ENCODE results near the gene TEX36. TPM values are rescaled to one million over a fixed set of nuclear protein-coding genes. Genes with fewer than 3 reads are reported as not detected.

Gene TEX36
- total RNA-seq, 2 donors from 2014 or later, result not detected

DNA sequence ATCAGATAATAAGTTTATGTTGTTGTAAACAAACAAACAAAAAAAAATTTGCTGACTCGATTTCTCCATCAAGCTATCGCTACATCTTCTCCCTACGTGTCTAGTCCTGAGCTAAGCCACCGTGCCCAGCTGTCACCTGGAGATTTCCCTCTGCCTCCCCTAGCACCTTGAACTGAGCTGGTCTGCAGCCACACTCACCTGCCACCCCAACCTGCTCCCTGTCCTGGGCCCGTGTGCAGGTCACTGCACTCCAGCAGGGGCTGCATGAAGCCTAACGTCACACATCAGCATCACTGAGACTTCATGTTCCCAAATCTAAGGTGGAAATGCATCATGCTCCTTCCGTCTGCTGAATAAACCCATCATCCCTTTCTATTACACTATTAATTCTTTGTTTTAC is 44.4 kb downstream of the TEX36 start:
- no peaks in the 10 kb centered on the region for H3K4me1 ChIP-seq (ENCODE audit: control insufficient read depth in 1 of 2, low read depth in 2 of 2)
- no peaks in the 10 kb centered on the region for H3K36me3 ChIP-seq
- no peak overlapping the region for H3K4me3 ChIP-seq
- no peaks in the 10 kb centered on the region for H3K27me3 ChIP-seq (replicated peaks; ENCODE audit: insufficient read depth)
- no peak for DNase-seq (ENCODE audit: low spot score)
- H3K9me3 ChIP-seq, result no peaks in the 10 kb centered on the region
- no peak for ATAC-seq (ENCODE audit: insufficient number of reproducible peaks, low FRiP score, low read depth)
- TF ChIP-seq, protein P1, sequence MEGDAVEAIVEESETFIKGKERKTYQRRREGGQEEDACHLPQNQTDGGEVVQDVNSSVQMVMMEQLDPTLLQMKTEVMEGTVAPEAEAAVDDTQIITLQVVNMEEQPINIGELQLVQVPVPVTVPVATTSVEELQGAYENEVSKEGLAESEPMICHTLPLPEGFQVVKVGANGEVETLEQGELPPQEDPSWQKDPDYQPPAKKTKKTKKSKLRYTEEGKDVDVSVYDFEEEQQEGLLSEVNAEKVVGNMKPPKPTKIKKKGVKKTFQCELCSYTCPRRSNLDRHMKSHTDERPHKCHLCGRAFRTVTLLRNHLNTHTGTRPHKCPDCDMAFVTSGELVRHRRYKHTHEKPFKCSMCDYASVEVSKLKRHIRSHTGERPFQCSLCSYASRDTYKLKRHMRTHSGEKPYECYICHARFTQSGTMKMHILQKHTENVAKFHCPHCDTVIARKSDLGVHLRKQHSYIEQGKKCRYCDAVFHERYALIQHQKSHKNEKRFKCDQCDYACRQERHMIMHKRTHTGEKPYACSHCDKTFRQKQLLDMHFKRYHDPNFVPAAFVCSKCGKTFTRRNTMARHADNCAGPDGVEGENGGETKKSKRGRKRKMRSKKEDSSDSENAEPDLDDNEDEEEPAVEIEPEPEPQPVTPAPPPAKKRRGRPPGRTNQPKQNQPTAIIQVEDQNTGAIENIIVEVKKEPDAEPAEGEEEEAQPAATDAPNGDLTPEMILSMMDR (IDR thresholded peaks at IDR 0.05), result no peak
- no peak overlapping the region for H3K27ac ChIP-seq

DNA sequence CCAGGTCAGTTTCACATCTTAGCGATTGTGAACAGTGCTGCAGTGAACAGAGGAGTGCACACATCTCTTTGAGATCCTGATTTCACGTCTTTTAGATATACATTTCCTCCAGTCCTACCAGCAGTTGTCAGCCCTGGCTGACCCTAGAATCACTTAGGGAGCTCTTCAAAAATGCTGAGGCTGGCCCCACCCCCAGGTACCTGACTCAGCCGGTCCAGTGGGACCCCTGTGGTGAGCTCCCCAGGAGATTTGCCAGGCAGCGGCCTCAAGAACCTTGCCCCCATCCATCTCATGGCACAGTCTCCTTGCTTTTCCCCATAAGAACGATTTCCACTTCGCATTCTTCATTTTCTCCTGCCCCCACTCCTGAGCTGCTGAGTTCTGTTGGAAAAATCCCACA is 45.5 kb downstream of the TEX36 start:
- no peak for ATAC-seq (ENCODE audit: insufficient number of reproducible peaks, low FRiP score, low read depth)
- Histone ChIP-seq H3K27me3 (replicated peaks; ENCODE audit: insufficient read depth) (no peaks in the 10 kb centered on the region), H3K4me1 (ENCODE audit: control insufficient read depth in 1 of 2, low read depth in 2 of 2) (no peaks in the 10 kb centered on the region), H3K9me3 (no peaks in the 10 kb centered on the region), H3K4me3 (no peak overlapping the region), H3K27ac (no peak overlapping the region), H3K36me3 (no peaks in the 10 kb centered on the region)
- no peak for DNase-seq (ENCODE audit: low spot score)
- TF ChIP-seq, protein P1 (IDR thresholded peaks at IDR 0.05), result no peak

DNA sequence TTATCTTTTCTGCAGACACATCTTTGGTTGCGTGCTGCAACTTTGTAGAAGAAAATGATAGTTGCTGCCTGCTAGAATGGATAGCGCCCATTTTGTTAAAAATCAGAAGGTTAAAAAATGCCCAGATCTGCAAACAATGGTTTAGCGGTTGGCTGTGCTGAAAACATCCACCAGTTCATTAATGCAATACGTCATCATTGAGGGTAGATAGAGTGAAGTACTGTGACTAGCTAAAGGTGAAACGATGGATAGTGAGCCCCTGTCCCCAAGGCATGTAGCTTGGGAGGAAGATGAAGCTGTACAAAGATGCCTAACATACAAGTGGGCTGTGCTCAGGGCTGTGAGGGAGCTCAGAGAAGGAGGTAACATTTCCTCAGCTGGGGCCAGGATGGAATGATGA is 48.4 kb downstream of the TEX36 start:
- Histone ChIP-seq H3K27me3 (replicated peaks; ENCODE audit: insufficient read depth) (no peaks in the 10 kb centered on the region), H3K36me3 (no peaks in the 10 kb centered on the region), H3K27ac (no peak overlapping the region), H3K9me3 (no peaks in the 10 kb centered on the region), H3K4me3 (no peak overlapping the region), H3K4me1 (ENCODE audit: control insufficient read depth in 1 of 2, low read depth in 2 of 2) (no peaks in the 10 kb centered on the region)
- DNase-seq (ENCODE audit: low spot score) (no peak), ATAC-seq (ENCODE audit: insufficient number of reproducible peaks, low FRiP score, low read depth) (no peak)
- TF ChIP-seq, protein P1 (IDR thresholded peaks at IDR 0.05), result no peak

DNA sequence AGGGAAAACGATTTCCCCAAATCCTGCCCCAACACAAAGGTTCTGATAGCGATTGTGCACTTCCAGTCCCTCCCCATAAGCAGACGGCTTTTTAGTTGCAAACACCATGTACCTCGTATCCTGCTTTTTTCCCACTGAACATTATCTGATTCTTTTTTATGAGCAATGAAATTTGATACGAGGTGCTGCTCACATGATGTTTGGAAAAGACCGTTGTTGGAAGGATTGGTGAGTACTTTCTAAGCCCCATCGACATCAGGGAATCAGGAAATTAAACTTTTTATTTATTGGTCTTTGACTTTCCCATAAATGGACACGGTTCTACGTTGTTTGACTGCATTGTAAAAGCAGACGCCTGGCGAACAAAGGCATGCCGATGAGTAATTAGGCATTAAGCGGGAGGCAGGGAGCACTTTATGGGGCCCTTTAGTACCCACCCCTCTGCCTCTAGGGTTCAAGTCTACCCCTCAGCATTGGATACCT is 49.4 kb downstream of the TEX36 start:
- no peak for ATAC-seq (ENCODE audit: insufficient number of reproducible peaks, low FRiP score, low read depth)
- Histone ChIP-seq H3K4me1 (ENCODE audit: control insufficient read depth in 1 of 2, low read depth in 2 of 2) (no peaks in the 10 kb centered on the region), H3K9me3 (no peaks in the 10 kb centered on the region), H3K4me3 (no peak overlapping the region), H3K27me3 (replicated peaks; ENCODE audit: insufficient read depth) (no peaks in the 10 kb centered on the region), H3K27ac (no peak overlapping the region), H3K36me3 (no peaks in the 10 kb centered on the region)
- no peak for DNase-seq (ENCODE audit: low spot score)
- TF ChIP-seq, protein P1 (IDR thresholded peaks at IDR 0.05), result no peak

DNA sequence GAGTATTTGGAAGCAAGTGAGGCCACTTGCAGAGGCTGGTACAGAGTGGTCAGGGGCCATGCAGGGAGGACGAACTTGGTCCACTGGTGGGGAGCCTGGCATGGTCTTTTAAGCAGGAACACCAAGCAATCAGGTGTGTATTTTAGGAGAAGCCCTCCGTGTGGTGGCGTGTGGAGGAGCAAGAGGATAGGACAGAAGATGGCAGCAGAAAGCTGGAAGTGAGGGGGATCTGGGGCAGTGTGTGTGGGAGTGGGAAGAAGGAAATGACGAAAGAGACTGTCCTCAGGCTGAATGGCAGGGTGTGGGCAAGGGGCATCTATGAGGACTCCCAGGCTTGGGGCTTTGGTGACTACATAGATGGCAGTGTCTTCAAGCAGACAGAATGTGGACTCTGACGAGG is 51.2 kb downstream of the TEX36 start:
- H3K4me1 ChIP-seq (ENCODE audit: control insufficient read depth in 1 of 2, low read depth in 2 of 2), result no peaks in the 10 kb centered on the region
- no peak for DNase-seq (ENCODE audit: low spot score)
- H3K36me3 ChIP-seq, result no peaks in the 10 kb centered on the region
- no peak overlapping the region for H3K4me3 ChIP-seq
- TF ChIP-seq, protein P1 (IDR thresholded peaks at IDR 0.05), result no peak
- no peaks in the 10 kb centered on the region for H3K9me3 ChIP-seq
- ATAC-seq (ENCODE audit: insufficient number of reproducible peaks, low FRiP score, low read depth), result no peak
- H3K27ac ChIP-seq, result no peak overlapping the region
- H3K27me3 ChIP-seq (replicated peaks; ENCODE audit: insufficient read depth), result no peaks in the 10 kb centered on the region

All from thoracic aorta (tissue), 2 donors.